Muscle of arm (tissue), 12 donors: Measurements from ENCODE around the gene RBM39. TPM values are rescaled to one million over a fixed set of nuclear protein-coding genes. Genes with fewer than 3 reads are reported as not detected.
"Not testable (repeated sequence)": the region's sequence is repeated elsewhere in the genome, so short reads cannot be mapped to it uniquely, and the experiment has no call there.

Experiments used
- DNase-seq: peaks from one replicate; pipeline ENCODE4 v3.0.0-alpha.2; 2013
- polyA plus RNA-seq, 12 donors: library from polyadenylated mRNA; unstranded; fragments of 120-200 nt; gene quantifications; one replicate each; pipeline ENCODE4 v1.2.1, GENCODE V29; 2013; ENCODE audit not compliant: insufficient read length in 12 of 12

The RBM39 gene
- polyA plus RNA-seq, 12 donors = 221 to 557 (median 292) TPM; not detected in 1

GRCh38 chr20:35730583-35731468 lies 11.2 kb downstream of the RBM39 start:
- no peak for DNase-seq

GRCh38 chr20:35729836-35730582 lies 12.1 kb downstream of the RBM39 start:
- DNase-seq = no peak

GRCh38 chr20:35729283-35729807 lies 12.7 kb downstream of the RBM39 start:
- DNase-seq = no peak

GRCh38 chr20:35726842-35727711 lies 15.0 kb downstream of the RBM39 start:
- DNase-seq = no peak

GRCh38 chr20:35724321-35725230 lies 17.5 kb downstream of the RBM39 start:
- DNase-seq = no peak

GRCh38 chr20:35723652-35724320 lies 18.3 kb downstream of the RBM39 start:
- not testable (repeated sequence) for DNase-seq

- DNase-seq = not testable (repeated sequence)
These were observed 18.8 kb downstream of the RBM39 start for GRCh38 chr20:35723275-35723639.

- DNase-seq = no peak
These were observed 20.4 kb downstream of the RBM39 start for GRCh38 chr20:35721621-35722020.

GRCh38 chr20:35721219-35721618 lies 20.8 kb downstream of the RBM39 start:
- no peak for DNase-seq

- no peak for DNase-seq
These were observed 21.6 kb downstream of the RBM39 start for GRCh38 chr20:35720165-35721123.

- no peak for DNase-seq
These were observed 22.3 kb downstream of the RBM39 start for GRCh38 chr20:35719717-35720116.

GRCh38 chr20:35718972-35719635 lies 23.0 kb downstream of the RBM39 start:
- DNase-seq = no peak

GRCh38 chr20:35718321-35718720 lies 23.7 kb downstream of the RBM39 start:
- not testable (repeated sequence) for DNase-seq

GRCh38 chr20:35716330-35716729 lies 25.7 kb downstream of the RBM39 start:
- no peak for DNase-seq

- no peak for DNase-seq
These were observed 26.4 kb downstream of the RBM39 start for GRCh38 chr20:35715652-35716051.

GRCh38 chr20:35714127-35714526 lies 27.9 kb downstream of the RBM39 start:
- DNase-seq = no peak

GRCh38 chr20:35713120-35713519 lies 28.9 kb downstream of the RBM39 start:
- DNase-seq = not testable (repeated sequence)

GRCh38 chr20:35711588-35712209 lies 30.4 kb downstream of the RBM39 start:
- DNase-seq = no peak
